ENCODE results near the gene PSMC4.

PSMC4 gene

GRCh38 chr19:39970675-39971379 is at the start of gene PSMC4:
PSMC4 (plus strand) TSS chr19:39971165; CDS start chr19:39971203, 38 bp downstream.
- TF ChIP-seq CTCF (conservative IDR thresholded peaks at IDR 0.05; ENCODE audit: low read depth, low read length): peak; percentile 73
- H3K4me3 ChIP-seq (ENCODE audit: low read length): peak within 1 kb of the TSS; percentile 97
- DNase-seq (ENCODE audit: low read depth): peak; percentile 98

- no peak for TF ChIP-seq CTCF (conservative IDR thresholded peaks at IDR 0.05; ENCODE audit: low read depth, low read length)
- DNase-seq (ENCODE audit: low read depth): no peak
- H3K4me3 ChIP-seq (ENCODE audit: low read length): no peak overlapping the region
Measured at GRCh38 chr19:39923862-39924261, 47.1 kb upstream of the PSMC4 start.

GRCh38 chr19:39924389-39924788 is 46.6 kb upstream of the PSMC4 start:
- DNase-seq (ENCODE audit: low read depth): no peak
- no peak overlapping the region for H3K4me3 ChIP-seq (ENCODE audit: low read length)
- no peak for TF ChIP-seq CTCF (conservative IDR thresholded peaks at IDR 0.05; ENCODE audit: low read depth, low read length)

GRCh38 chr19:39924952-39925351 is 46.0 kb upstream of the PSMC4 start:
- no peak for DNase-seq (ENCODE audit: low read depth)
- TF ChIP-seq CTCF (conservative IDR thresholded peaks at IDR 0.05; ENCODE audit: low read depth, low read length): no peak
- no peak overlapping the region for H3K4me3 ChIP-seq (ENCODE audit: low read length)

DNA sequence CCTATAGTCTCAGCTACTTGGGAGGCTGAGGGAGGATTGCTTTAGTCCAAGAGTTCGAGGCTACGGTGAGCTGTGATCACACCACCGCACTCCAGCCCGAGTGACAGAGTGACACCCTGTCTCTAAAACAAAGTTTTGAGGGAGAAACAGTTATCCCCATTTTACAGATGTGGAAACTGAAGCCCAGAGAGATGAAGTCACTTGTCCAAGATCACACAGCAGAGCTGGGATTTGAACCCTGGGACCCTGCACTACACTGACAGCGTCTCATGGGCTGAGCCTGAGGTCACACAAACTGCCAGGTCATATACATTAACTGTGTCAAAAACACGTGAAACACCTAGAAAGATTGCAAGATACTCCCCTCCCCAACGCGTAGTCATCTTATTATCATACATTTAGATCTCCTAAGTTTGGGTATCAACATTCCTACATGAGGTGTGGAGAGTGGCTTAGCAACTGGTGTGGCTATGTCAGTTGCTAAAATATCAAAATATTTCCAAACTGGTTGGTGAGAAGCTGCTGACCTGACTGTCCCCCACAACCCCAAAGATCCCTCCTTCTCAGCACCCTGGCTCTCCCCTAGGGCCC is 44.7 kb upstream of the PSMC4 start:
- H3K4me3 ChIP-seq (ENCODE audit: low read length): no peak overlapping the region
- no peak for TF ChIP-seq CTCF (conservative IDR thresholded peaks at IDR 0.05; ENCODE audit: low read depth, low read length)
- DNase-seq (ENCODE audit: low read depth): no peak

- TF ChIP-seq CTCF (conservative IDR thresholded peaks at IDR 0.05; ENCODE audit: low read depth, low read length): no peak
- H3K4me3 ChIP-seq (ENCODE audit: low read length): no peak overlapping the region
- no peak for DNase-seq (ENCODE audit: low read depth)
Measured at GRCh38 chr19:39927076-39927475, 43.9 kb upstream of the PSMC4 start.
